ENCODE results near the gene KCP. TPM values are rescaled to one million over a fixed set of nuclear protein-coding genes. Genes with fewer than 3 reads are reported as not detected.

KCP gene
- total and polyA plus RNA-seq, 10 of the 15 experiments (the other 5 are each of a cell fraction or from before 2014, with no cell fraction given), result 0.05 to 7.8 (median 2.5) TPM

DNA sequence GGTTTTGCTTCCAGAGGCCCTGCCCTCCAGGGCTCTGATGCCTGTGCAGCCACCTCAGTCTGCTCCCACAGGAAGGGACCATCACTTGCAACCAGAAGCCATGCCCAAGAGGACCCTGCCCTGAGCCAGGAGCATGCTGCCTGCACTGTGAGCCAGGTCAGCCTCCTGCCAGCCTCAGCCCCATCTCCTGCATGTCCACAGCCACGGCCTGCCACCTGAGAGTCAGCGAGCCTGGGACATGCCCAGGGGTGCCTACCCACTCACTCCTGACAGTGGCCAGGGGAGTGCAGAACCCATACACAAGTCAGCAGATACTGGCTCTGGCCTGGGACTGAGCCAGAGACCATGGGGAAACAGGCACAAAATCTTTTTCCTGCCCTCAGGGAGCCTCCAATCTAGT, 6.6 kb upstream of the KCP start:
- 39% methylated on average over 2 of the region's 2 CpGs for WGBS (ENCODE audit: insufficient coverage, insufficient replicate concordance, low lambda C conversion rate, missing lambda C conversion rate)
- ChIA-PET CTCF (no interaction called here), RAD21 (ENCODE audit: unreplicated experiment) (no interaction called here), SMC1A (ENCODE audit: uncharacterized antibody, unreplicated experiment) (interaction anchor here (0.9 kb wide), 1 partner anchor 28 kb away, joined by 3 read pairs; no protein-coding TSS in a partner anchor), POLR2A (interaction anchor here (0.6 to 1.4 kb wide), 2 partner anchors 16 to 21 kb away, joined by 3 to 6 read pairs; no protein-coding TSS in a partner anchor)
- Histone ChIP-seq H3K9me3 (replicated peaks; ENCODE audit: control insufficient read depth, insufficient read depth, low read length) (no peaks in the 10 kb centered on the region), H3K4me1 (ENCODE audit: control insufficient read depth, insufficient read depth, low read length) (peaks cover 12% of the 10 kb centered on the region), H3K27me3 (replicated peaks in 1 of 2; ENCODE audit: control insufficient read depth in 2 of 2, insufficient read depth in 2 of 2, low read length in 1 of 2) (no peaks in the 10 kb centered on the region), H3K4me2 (ENCODE audit: control insufficient read depth, insufficient read depth) (no peak overlapping the region), H3K4me3 (no peak overlapping the region), H3K79me2 (ENCODE audit: control insufficient read depth, insufficient read depth, low read length) (no peaks in the 10 kb centered on the region), H3K36me3 (ENCODE audit: control insufficient read depth in 2 of 2, insufficient read depth in 2 of 2, low read length in 1 of 2) (no peaks in the 10 kb centered on the region), H3K9ac (ENCODE audit: control insufficient read depth, insufficient read depth, low read length) (no peak overlapping the region), H3K27ac (ENCODE audit: control insufficient read depth, insufficient read depth) (no peak overlapping the region), H4K20me1 (ENCODE audit: control insufficient read depth, insufficient read depth) (no peaks in the 10 kb centered on the region), H2AFZ (ENCODE audit: control insufficient read depth, low read depth, low read length) (no peak overlapping the region)
- ATAC-seq (no peak), FAIRE-seq (no peak), DNase-seq (ENCODE audit: low read depth, low spot score) (no peak)
- in situ Hi-C loops (cut with MboI), result no loop called here
- BruUV-seq (replicated peaks), result no TSS peak
- intact Hi-C loops (cut with micrococcal nuclease; ENCODE audit: unreplicated experiment), result no loop called here
- TF ChIP-seq TARDBP (IDR thresholded peaks at IDR 0.05; ENCODE audit: borderline replicate concordance), result no peak
- TF ChIP-seq, protein P1, sequence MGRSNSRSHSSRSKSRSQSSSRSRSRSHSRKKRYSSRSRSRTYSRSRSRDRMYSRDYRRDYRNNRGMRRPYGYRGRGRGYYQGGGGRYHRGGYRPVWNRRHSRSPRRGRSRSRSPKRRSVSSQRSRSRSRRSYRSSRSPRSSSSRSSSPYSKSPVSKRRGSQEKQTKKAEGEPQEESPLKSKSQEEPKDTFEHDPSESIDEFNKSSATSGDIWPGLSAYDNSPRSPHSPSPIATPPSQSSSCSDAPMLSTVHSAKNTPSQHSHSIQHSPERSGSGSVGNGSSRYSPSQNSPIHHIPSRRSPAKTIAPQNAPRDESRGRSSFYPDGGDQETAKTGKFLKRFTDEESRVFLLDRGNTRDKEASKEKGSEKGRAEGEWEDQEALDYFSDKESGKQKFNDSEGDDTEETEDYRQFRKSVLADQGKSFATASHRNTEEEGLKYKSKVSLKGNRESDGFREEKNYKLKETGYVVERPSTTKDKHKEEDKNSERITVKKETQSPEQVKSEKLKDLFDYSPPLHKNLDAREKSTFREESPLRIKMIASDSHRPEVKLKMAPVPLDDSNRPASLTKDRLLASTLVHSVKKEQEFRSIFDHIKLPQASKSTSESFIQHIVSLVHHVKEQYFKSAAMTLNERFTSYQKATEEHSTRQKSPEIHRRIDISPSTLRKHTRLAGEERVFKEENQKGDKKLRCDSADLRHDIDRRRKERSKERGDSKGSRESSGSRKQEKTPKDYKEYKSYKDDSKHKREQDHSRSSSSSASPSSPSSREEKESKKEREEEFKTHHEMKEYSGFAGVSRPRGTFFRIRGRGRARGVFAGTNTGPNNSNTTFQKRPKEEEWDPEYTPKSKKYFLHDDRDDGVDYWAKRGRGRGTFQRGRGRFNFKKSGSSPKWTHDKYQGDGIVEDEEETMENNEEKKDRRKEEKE (IDR thresholded peaks at IDR 0.05), result no peak
- no peak for TF ChIP-seq ZNF384 (IDR thresholded peaks at IDR 0.05; ENCODE audit: borderline replicate concordance, low read depth, low read length)
- TF ChIP-seq NFYB (IDR thresholded peaks at IDR 0.05; ENCODE audit: insufficient read depth, low read depth, low read length), result no peak
- no peak for TF ChIP-seq ZSCAN29 (IDR thresholded peaks at IDR 0.05)
- TF ChIP-seq CREM (IDR thresholded peaks at IDR 0.05; ENCODE audit: low read depth), result no peak
- TF ChIP-seq BRCA1 (IDR thresholded peaks at IDR 0.05; ENCODE audit: low read depth, low read length), result no peak
- TF ChIP-seq RCOR1 (conservative IDR thresholded peaks at IDR 0.05; ENCODE audit: low read depth, low read length), result no peak
- TF ChIP-seq EP300 (IDR thresholded peaks at IDR 0.05; ENCODE audit: borderline replicate concordance in 1 of 2, control insufficient read depth in 1 of 2, low read depth in 2 of 2, low read length in 2 of 2), result no peak
- TF ChIP-seq GATAD2B (conservative IDR thresholded peaks at IDR 0.05; ENCODE audit: low read depth), result no peak
- no peak for TF ChIP-seq BACH1 (IDR thresholded peaks at IDR 0.05; ENCODE audit: borderline replicate concordance)
- TF ChIP-seq NFXL1 (IDR thresholded peaks at IDR 0.05; ENCODE audit: borderline replicate concordance), result no peak
- TF ChIP-seq, protein P2, sequence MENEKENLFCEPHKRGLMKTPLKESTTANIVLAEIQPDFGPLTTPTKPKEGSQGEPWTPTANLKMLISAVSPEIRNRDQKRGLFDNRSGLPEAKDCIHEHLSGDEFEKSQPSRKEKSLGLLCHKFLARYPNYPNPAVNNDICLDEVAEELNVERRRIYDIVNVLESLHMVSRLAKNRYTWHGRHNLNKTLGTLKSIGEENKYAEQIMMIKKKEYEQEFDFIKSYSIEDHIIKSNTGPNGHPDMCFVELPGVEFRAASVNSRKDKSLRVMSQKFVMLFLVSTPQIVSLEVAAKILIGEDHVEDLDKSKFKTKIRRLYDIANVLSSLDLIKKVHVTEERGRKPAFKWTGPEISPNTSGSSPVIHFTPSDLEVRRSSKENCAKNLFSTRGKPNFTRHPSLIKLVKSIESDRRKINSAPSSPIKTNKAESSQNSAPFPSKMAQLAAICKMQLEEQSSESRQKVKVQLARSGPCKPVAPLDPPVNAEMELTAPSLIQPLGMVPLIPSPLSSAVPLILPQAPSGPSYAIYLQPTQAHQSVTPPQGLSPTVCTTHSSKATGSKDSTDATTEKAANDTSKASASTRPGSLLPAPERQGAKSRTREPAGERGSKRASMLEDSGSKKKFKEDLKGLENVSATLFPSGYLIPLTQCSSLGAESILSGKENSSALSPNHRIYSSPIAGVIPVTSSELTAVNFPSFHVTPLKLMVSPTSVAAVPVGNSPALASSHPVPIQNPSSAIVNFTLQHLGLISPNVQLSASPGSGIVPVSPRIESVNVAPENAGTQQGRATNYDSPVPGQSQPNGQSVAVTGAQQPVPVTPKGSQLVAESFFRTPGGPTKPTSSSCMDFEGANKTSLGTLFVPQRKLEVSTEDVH (IDR thresholded peaks at IDR 0.05; ENCODE audit: low read depth, partially characterized antibody), result no peak
- no peak for TF ChIP-seq POLR2AphosphoS2 (IDR thresholded peaks at IDR 0.05; ENCODE audit: low read depth, low read length)
- TF ChIP-seq, protein P3, sequence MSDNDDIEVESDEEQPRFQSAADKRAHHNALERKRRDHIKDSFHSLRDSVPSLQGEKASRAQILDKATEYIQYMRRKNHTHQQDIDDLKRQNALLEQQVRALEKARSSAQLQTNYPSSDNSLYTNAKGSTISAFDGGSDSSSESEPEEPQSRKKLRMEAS (IDR thresholded peaks at IDR 0.05; ENCODE audit: low read depth, low read length), result no peak
- TF ChIP-seq, protein P4, sequence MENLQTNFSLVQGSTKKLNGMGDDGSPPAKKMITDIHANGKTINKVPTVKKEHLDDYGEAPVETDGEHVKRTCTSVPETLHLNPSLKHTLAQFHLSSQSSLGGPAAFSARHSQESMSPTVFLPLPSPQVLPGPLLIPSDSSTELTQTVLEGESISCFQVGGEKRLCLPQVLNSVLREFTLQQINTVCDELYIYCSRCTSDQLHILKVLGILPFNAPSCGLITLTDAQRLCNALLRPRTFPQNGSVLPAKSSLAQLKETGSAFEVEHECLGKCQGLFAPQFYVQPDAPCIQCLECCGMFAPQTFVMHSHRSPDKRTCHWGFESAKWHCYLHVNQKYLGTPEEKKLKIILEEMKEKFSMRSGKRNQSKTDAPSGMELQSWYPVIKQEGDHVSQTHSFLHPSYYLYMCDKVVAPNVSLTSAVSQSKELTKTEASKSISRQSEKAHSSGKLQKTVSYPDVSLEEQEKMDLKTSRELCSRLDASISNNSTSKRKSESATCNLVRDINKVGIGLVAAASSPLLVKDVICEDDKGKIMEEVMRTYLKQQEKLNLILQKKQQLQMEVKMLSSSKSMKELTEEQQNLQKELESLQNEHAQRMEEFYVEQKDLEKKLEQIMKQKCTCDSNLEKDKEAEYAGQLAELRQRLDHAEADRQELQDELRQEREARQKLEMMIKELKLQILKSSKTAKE (IDR thresholded peaks at IDR 0.05; ENCODE audit: low read depth, poor library complexity, severe bottlenecking), result no peak

Data from GM12878 (cell line).